IPS-11a (cell line): ENCODE measurements around the gene CELF2.

ENCODE experiments used
- H3K4me3 ChIP-seq: one replicate; pipeline ENCODE4 v1.5.1; 2013; ENCODE audit warnings: low read depth, low read length, control low read depth

Gene CELF2

DNA sequence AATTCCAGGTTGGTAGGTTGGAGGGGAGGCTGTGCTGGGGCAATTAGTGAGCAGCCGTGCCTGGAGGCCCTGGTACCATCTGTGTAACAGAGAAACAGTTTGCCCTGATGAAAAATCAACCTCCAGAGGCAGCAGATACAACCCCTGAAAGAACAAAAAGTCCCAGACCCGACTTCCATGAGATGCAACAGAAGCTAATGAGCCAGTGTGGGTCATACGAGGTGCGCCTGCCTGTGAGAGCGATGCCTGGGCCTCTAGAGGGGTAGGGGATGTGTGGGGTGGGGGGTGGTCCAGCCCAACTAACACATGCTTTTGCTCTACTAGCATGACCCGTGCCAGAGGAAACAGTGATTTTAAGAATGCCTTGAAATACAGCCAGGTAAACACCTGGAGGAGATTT lies 39.3 kb downstream of the CELF2 start:
- no peak overlapping the region for H3K4me3 ChIP-seq

DNA sequence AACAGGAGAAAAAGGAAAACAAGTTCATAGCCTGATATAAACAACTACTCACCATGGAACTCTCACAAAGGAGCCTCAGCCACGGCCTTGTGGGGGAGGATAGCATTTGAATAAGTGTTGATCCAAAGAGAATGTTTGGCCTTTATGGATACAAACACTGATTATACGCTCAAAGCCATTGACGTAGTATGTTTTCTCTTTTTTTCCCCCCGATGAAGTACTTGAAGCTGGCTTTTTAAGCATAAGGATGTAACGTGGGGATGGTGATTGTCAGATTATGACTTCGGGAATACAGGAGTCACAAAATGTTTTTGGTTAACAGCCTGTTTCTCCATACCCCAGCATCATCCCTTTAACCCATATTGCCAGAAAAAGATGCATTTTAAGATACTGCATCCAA lies 39.8 kb downstream of the CELF2 start:
- H3K4me3 ChIP-seq: no peak overlapping the region

DNA sequence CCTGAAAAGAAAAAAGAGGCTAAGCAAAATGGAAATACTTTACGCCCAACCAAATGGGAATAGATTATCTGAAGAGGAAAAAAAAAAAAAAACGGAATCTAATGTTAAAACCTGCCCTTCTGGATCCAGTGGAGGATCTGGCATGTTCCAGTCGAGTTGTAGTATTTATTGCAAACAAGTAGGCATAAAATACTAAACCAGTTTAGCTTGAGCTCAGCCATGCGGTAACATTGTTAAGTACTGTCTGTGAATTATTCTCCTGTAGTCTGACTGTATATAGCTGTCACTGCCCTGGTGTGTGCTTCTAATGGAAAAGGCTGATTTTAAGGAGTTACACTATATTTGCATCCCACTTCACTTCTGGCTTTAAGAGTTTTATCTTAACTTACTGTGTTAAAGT lies 40.3 kb downstream of the CELF2 start:
- H3K4me3 ChIP-seq: no peak overlapping the region

DNA sequence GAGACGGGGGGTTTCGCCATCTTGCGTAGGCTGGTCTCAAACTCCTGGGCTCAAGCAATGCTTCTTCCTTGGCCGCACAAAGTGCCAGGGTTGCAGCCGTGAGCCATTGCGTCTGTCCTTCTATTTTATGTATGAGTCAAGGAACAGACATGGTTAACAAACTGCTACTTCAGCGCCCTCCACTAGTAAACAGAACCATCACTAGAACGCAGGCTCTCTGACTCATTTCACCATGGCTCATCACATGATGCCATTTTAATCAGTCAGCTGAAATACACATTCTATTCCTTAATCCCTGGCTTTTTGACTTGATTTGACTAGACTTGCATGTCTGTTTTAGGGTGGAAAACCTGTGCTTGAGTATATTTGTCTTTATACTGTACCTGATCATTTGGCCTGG lies 41.3 kb downstream of the CELF2 start:
- H3K4me3 ChIP-seq: no peak overlapping the region

DNA sequence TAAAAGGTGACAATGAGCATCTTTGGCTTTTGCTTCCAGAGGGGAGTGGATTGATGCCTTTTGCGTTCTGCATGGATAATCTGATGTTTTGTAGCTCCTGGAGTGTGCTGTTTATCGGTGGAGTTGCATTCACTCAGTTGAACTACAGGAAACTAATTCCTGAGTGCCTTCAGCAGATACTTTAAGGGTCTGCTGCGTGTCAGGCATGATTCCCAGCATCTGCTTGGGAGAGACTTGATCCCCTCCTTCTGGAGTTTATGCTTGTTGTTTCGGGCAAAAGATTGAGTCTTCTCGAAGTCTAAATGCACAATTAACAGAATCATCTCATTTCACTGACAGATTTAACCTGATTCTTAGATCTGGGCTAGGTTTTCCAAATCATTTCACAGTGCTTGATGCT lies 46.2 kb downstream of the CELF2 start:
- no peak overlapping the region for H3K4me3 ChIP-seq

DNA sequence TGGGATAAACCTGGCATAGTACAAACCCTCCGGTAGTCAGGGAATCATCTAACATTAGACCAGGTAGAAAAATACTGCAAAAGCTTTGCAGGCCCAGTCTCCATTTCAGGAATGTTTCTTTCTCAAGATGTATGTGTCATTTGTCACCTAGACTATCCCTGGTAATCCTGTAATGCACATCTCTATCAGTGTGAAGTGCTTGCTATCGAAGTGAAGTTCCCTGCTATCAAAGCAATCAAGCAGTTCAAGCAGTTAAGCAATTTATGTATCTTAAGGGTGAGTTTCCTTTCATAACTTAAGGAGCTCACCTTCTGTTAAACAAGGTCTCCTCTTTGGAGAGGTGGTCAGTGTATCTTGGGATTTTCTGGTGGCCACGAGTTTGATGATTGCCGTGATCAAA lies 47.2 kb downstream of the CELF2 start:
- no peak overlapping the region for H3K4me3 ChIP-seq

DNA sequence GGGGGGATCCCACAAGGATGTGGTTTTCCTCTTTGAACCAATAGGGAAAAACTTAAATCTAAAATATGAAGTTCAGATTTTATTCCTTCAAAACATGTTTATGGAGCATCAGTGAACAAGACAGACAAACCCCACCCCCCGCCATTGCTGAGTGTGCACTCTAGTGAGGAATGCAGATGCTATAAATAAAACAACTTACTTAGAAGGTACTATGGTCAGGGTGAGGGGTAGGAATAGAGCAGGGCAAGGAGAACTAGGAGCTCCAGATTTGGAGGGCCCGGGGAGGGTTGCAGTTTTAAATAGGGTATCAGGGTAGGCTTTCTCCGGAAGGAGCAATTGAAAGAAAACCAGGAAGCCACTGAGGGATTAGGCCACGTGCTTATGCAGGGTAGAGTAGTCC lies 47.9 kb downstream of the CELF2 start:
- H3K4me3 ChIP-seq: no peak overlapping the region

DNA sequence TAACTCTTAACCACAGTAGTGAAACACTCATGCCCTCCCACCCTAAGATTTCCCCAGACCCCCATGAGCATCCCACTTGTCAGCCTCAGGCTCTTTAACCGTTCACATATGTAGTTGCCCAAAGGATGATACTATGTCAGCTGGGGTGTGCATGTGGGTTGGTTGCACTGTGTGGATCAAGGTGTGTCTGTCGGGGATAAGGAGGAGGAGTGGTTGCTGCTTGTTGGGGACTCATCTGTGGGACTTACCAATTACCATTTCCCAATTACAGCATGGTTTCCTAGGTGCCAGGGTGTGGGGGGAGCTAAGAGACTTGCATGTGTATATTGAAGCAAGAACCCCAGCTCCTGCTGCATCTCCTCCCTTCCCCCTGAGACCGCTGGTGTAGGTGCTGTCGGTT lies 48.8 kb downstream of the CELF2 start:
- H3K4me3 ChIP-seq: no peak overlapping the region

DNA sequence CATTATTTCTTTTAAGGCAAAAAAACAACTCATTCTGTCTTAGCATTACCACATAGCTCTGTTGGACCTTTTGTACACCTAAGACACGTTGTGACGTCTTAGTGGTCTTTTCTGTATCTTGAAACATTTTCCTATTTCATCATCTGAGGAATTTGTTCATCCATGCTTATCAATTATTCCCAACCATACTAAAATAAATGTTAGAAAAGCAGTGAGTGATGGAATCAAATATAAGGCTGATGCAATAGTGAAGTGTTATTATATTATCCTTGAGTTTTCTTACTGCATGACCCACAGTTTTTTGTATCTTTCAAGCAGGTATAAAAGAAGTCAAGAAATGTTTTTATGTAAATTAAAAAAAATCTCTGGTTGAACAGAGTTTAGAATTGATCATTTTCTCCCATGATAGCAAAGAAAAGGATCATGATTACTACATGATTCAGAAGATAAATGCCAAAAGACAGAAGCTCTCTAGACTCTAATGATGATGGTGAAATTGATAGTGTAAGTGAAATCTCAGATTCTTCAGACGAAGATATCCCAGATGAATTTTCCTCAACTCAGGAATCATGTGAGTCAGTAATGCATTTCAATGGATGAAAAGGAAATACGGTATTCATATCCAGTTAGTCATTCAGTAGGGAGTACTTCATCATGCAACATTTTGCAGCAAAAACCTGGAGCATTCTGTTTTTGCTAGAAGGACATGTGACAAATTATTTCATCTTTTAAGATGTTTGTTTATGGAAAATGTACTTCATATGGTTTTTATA lies 51.4 kb downstream of the CELF2 start:
- no peak overlapping the region for H3K4me3 ChIP-seq

DNA sequence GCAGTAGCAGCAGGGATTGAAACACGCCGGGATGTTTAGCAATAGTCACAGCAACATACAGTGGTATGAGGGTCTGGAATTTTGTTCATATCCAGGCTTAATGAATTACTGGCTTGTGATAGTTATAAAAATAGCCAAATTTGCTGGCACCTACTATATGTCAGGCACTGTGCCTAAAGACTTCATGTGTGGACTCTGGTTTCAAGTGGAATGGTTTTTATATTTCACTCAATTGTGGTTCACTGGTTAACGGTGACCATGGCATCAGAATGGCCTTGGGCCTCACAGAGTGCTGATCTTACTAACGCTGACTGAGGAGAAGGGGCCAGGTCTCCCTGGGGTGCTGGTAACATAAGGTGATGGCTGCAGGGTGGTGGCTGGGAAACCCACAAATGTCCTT lies 55.7 kb downstream of the CELF2 start:
- no peak overlapping the region for H3K4me3 ChIP-seq

DNA sequence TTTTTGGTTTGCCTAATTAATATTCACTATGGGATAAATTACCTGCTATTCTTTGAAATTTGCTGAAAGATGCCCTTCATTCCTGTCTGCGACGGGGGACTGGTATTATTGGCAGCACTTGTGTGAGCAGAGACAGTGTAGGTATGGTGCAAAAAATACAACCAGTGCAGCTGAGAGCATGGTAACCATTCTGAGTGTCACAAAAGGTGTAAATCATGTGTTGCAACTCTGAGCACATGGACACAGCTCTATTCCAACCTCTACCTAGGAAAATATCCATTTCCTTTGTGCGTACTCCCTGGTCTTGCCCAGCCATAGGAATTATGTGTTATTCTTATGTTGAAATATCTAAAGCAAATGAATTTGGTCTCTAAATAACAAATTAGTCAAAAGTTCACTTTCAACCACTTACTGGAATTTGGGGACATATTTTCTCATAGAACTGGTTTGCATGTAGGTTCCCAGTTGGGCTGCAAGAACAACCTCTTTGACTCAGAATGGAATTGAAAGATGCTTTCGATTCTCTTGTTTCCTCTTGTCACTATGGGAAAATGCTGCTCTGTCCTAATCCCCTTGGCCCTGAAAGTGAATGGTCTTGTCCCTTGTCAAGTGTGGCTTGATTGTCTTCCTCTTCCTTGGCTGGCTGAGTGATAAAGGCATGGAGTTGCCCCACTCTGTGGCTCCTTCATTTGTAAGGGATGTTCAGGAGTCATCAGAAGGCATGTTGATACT lies 57.0 kb downstream of the CELF2 start:
- H3K4me3 ChIP-seq: no peak overlapping the region

DNA sequence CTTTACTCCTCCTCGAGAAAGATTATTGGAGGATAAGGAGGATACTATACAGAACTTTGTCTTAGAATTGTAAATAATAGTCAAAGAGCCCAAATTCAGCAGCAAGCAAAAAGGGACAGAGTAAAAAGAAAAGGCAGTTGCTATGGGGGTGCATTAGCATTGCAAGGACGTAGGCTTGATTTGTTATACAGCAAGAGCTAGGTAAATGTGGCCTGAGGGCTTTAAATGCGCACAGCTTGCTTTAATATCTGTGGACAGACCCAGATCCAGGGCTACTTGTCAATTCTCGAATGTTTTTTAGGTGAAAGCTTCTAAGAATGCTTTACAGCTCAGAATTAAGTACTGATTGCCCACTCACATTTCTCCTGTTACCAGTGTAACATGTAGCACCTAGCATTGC lies 58.5 kb downstream of the CELF2 start:
- no peak overlapping the region for H3K4me3 ChIP-seq

DNA sequence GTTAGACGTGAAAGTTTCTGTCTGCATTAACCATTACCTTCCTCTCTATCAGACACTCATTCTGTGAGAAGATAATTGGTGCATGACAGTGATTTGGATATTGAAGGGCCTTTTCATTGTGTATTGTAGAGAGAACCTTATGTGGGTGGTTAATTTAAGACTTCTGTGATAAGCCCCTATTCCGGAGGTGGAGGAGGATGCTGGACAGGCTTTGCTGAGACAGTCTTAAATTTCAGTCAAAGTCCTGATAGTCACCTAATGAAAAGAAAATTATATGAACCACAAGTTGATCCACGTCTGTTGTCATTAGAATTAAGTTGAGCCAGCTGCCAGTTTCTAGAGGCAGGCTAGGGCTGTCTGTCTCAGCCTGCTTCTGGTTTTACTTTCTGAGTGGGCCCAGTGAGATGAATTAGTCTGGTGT lies 62.9 kb downstream of the CELF2 start:
- no peak overlapping the region for H3K4me3 ChIP-seq

DNA sequence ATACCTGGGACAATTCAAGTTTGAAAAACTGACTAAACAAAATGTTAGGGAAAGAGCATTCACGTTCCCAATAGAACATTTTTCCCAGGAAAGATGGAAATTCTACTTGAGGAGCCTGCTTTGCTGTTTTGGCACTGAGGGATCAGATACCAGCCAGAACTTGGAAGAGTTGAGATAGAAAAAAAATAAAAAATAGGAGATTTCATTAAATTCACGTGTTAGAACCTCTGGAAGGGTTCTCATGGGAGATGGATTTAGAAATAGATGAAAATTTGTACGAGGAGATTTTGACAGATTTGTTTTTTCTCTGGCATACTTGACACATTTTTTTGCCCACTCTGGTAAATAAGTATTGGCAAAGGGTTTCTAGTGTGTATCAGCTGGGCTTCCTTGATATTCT lies 63.7 kb downstream of the CELF2 start:
- H3K4me3 ChIP-seq: no peak overlapping the region

DNA sequence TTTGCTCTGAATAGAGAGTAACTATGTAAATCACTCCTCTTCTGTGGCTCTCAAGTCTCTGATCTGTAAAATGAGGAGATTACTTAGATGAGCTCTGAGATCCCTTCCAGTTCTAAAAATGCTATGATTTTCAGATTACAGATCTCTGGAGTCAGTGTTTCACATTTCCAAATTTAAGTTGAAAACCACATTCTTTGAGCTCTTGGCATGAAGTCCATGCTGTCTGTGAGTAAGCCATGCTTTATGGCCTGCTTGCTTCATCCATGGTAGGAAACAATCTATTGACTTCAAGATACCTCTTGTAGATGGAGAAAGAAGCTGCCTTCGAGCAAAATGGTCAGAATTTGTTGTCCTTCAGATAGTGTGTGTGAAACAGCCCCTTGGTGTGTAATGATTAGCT lies 64.9 kb downstream of the CELF2 start:
- no peak overlapping the region for H3K4me3 ChIP-seq

DNA sequence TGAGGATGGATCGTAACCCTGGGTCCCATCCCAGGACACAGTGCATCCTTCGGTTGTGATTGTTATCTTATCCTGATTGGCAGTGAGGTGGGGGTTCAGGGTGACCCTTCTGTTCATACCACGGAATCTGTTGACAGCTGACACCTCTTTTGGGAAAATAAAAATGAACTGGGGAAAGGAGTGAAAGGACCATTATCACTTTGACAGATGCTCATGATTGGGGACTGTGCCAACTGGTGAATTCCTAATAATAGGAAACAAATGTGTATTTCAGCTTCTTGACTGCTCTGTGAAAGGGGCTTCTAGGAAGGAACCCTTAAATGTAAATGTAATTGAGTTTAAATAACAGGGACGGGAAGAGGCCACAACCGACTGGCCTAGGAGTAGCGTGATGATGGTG lies 65.4 kb downstream of the CELF2 start:
- H3K4me3 ChIP-seq: no peak overlapping the region

DNA sequence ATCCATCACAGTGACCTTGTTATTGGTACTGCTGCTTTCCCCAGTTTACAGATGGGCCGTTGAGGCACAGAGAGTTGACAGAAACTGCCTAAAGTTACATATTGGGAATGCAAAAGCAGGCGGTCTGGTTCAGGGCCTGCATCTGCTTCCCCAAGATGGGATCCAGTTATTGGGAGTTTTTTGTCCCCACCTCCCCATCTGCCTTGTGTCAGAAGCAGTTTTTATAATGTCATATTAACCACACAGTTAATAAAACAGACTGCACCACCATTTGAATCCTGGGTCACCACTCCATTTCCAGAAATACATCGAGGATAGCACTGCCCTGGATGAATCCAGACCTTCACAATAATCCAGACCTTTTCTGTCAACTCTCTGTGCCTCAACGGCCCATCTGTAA lies 67.9 kb downstream of the CELF2 start:
- no peak overlapping the region for H3K4me3 ChIP-seq

DNA sequence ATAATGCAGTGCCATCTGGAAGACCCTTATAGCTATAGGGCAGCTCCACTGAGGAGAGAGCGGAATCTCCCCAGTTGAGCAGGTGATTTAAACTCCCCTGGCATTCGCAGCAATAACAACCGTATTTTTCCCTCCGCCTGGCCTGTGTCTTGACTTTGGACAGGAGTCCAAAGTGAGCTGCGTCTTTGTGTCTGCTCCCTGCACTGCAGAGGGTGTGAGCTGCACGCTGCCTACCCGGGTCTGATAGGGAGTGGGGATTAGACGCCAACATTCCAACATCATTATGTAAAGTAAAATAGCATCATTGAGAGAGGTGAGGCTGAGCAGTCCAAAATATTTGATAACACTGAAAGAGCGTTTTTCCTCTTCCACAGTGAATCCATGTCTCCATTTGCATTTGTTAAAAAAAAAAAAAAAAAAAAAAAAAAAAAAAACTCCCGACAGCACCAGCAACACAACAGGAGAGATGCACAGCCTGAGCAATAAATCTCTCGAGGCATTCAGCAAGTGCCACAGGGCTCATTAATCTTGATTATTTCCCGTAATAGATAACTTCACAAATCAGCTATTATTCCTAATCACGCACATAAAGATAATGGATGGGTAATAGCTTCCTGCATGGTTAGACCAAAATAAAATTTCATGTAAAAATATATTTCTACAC lies 68.6 kb downstream of the CELF2 start:
- H3K4me3 ChIP-seq: no peak overlapping the region

DNA sequence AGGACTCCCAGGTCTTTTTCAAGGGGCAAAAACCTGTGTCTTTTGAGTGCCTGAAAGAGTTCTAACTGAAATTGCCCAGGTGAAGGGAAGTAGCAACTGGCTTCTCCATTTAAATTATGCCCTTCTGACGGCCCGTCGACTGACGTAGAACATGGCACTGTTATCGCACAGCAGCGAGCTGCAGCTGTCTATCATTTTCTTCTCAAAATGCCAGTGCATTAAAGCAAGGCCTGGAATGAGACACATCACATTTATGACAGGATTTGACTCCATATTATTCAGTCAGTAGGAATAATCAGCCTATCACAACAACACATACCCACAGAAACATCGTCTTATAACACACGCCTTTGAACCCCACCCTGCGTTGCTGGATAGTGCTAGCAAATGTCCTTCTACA lies 69.7 kb downstream of the CELF2 start:
- no peak overlapping the region for H3K4me3 ChIP-seq

DNA sequence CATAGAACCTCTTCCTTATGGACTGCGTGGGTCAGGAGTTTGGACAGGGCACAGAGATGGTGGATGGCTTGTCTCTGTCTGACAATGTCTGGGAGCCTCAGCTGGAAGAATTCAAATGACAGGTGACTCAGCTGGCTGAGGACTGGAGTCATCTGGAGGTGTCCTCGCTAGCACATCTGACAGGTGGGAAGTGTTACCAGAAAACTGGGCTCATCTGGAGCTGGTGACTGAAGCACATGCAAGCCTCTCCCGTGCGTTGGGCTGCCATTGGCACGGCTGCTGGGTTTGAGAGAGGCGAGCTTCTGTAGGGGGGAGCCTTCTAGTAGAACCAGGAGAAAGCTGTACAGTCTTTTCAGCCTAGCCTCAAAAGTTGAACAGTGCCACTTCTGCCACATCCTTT lies 71.0 kb downstream of the CELF2 start:
- no peak overlapping the region for H3K4me3 ChIP-seq

DNA sequence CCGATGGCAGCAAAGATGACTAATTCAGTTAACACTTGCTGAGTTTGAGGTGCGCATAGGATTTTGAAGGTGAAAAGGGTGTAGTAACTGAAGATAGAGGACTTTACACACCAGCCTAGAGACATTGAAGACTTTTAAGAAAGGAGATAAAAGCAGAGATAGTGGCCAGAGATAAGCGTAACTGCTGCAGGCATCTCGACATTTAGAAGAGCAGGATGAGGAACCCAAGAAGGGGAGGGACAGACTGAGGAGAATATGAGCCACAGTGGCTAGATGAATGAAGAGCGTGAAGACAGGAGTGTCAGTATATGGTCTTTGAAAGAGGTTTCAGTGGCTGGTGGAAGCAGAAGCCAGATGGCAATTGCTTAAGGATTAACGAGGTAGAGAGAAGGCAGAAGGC lies 71.6 kb downstream of the CELF2 start:
- H3K4me3 ChIP-seq: no peak overlapping the region

DNA sequence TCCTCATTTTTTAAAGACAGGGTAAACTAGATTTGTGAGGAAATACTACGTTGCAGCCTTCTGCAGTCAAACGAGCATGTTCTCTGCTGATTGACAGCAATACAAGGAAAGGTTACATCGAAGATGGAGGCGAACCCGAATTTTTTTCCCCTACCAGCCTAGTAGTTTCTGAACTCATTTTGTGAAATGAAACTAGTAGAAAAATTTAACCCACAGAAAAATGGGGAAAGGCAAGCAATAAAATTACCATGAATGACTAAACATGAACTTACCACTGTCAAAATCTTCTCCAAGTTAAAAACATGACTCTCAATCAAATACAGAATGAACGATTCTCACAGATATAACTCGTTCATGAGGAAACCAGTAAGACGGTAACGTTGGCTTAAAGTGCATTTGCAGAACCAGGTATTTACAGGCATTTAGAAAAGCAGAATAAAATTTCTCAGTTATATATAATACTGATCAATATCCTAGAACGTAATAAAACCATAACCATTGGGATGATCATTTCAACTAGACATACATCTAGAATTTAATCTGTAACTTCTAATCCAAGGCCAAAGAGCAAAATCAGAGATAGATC lies 73.9 kb downstream of the CELF2 start:
- no peak overlapping the region for H3K4me3 ChIP-seq
